Stimulated activated CD4-positive, alpha-beta T cell treated with anti-CD3 and anti-CD28 coated beads, Interleukin-15, amount 100 ng/mL, for 1 hour (primary cell): ENCODE results near the gene TRIM50.
"Not testable (repeated sequence)": the region's sequence is repeated elsewhere in the genome, so short reads cannot be mapped to it uniquely, and the experiment has no call there.

ENCODE experiments used
- DNase-seq, 2 donors: peaks; one replicate each; pipeline ENCODE4 v3.0.0-alpha.2; 2020; ENCODE audit warnings: low read depth in 1 of 2, low spot score in 1 of 2

The TRIM50 gene

GRCh38 chr7:73350306-73351068, 22.6 kb upstream of the TRIM50 start:
- no peak for DNase-seq

GRCh38 chr7:73349763-73350162, 21.9 kb upstream of the TRIM50 start:
- DNase-seq, result no peak

- no peak for DNase-seq
Observed at GRCh38 chr7:73345951-73346350, 18.1 kb upstream of the TRIM50 start.

- DNase-seq, result no peak
Observed at GRCh38 chr7:73345538-73345937, 17.7 kb upstream of the TRIM50 start.

GRCh38 chr7:73343671-73344380, 15.9 kb upstream of the TRIM50 start:
- DNase-seq, result no peak

GRCh38 chr7:73342645-73343044, 14.8 kb upstream of the TRIM50 start:
- no peak for DNase-seq

GRCh38 chr7:73341877-73342276, 14.0 kb upstream of the TRIM50 start:
- DNase-seq, result no peak

- DNase-seq, result no peak
Observed at GRCh38 chr7:73340514-73340913, 12.6 kb upstream of the TRIM50 start.

GRCh38 chr7:73338321-73338720, 10.4 kb upstream of the TRIM50 start:
- DNase-seq, result no peak

GRCh38 chr7:73332447-73332846, 4.6 kb upstream of the TRIM50 start:
- DNase-seq, result no peak

GRCh38 chr7:73330772-73331171, 2.9 kb upstream of the TRIM50 start:
- no peak for DNase-seq

GRCh38 chr7:73329861-73330581, 2.1 kb upstream of the TRIM50 start:
- DNase-seq, result no peak

- DNase-seq, result no peak
Observed at GRCh38 chr7:73328696-73329095, 814 bp upstream of the TRIM50 start.

GRCh38 chr7:73327449-73327848, 433 bp downstream of the TRIM50 start:
- DNase-seq, result not testable (repeated sequence)

GRCh38 chr7:73325424-73325823, 2.5 kb downstream of the TRIM50 start:
- DNase-seq, result not testable (repeated sequence)

GRCh38 chr7:73324081-73324845, 3.6 kb downstream of the TRIM50 start:
- peak; percentile 7 to 29 for DNase-seq

GRCh38 chr7:73323434-73324080, 4.3 kb downstream of the TRIM50 start:
- not testable (repeated sequence) for DNase-seq

GRCh38 chr7:73320009-73320408, 7.9 kb downstream of the TRIM50 start:
- DNase-seq, result not testable (repeated sequence)

GRCh38 chr7:73319541-73319940, 8.3 kb downstream of the TRIM50 start:
- DNase-seq, result not testable (repeated sequence)

- not testable (repeated sequence) for DNase-seq
Observed at GRCh38 chr7:73318656-73319204, 9.2 kb downstream of the TRIM50 start.
